NCI-H1105 (cell line): ENCODE results near the gene SNX7.

Experiments
- DNase-seq: peaks from one replicate; lab custom pipeline; 2025; lab: John Stamatoyannopoulos, UW

SNX7 gene

GRCh38 chr1:98697781-98698180 lies 36.3 kb downstream of the SNX7 start:
- no peak for DNase-seq

GRCh38 chr1:98698625-98699024 lies 37.1 kb downstream of the SNX7 start:
- no peak for DNase-seq

GRCh38 chr1:98700228-98700627 lies 38.7 kb downstream of the SNX7 start:
- DNase-seq, result no peak

- DNase-seq, result no peak
Observed at GRCh38 chr1:98702976-98703375, 41.5 kb downstream of the SNX7 start.

- peak; percentile 48 for DNase-seq
Observed at GRCh38 chr1:98704474-98704873, 43.0 kb downstream of the SNX7 start.

GRCh38 chr1:98704971-98705370 lies 43.5 kb downstream of the SNX7 start:
- no peak for DNase-seq

- DNase-seq, result no peak
Observed at GRCh38 chr1:98705591-98705990, 44.1 kb downstream of the SNX7 start.

GRCh38 chr1:98706173-98706843 lies 44.8 kb downstream of the SNX7 start:
- DNase-seq, result no peak

- DNase-seq, result no peak
Observed at GRCh38 chr1:98707556-98707955, 46.0 kb downstream of the SNX7 start.

GRCh38 chr1:98709906-98710305 lies 48.4 kb downstream of the SNX7 start:
- no peak for DNase-seq

- no peak for DNase-seq
Observed at GRCh38 chr1:98723574-98723973, 62.1 kb downstream of the SNX7 start.

GRCh38 chr1:98732985-98733781 lies 71.7 kb downstream of the SNX7 start:
- DNase-seq, result no peak

- no peak for DNase-seq
Observed at GRCh38 chr1:98733782-98734112, 72.2 kb downstream of the SNX7 start.

GRCh38 chr1:98735756-98736155 lies 74.2 kb downstream of the SNX7 start:
- no peak for DNase-seq

- DNase-seq, result no peak
Observed at GRCh38 chr1:98737835-98738234, 76.3 kb downstream of the SNX7 start.

GRCh38 chr1:98739762-98740161 lies 78.2 kb downstream of the SNX7 start:
- no peak for DNase-seq

GRCh38 chr1:98741164-98741563 lies 79.6 kb downstream of the SNX7 start:
- DNase-seq, result no peak

GRCh38 chr1:98749152-98749756 lies 87.7 kb downstream of the SNX7 start:
- peak; percentile 37 for DNase-seq

- DNase-seq, result no peak
Observed at GRCh38 chr1:98754176-98754575, 92.7 kb downstream of the SNX7 start.

GRCh38 chr1:98761219-98761865 lies 99.8 kb downstream of the SNX7 start:
- DNase-seq, result no peak

- no peak for DNase-seq
Observed at GRCh38 chr1:98763488-98764150, 102.1 kb downstream of the SNX7 start.

- DNase-seq, result no peak
Observed at GRCh38 chr1:98764485-98764884, 103.0 kb downstream of the SNX7 start.
